H9 (cell line): ENCODE data around the gene CNTFR. TPM values are rescaled to one million over a fixed set of nuclear protein-coding genes. Genes with fewer than 3 reads are reported as not detected.

ENCODE experiments used
- DNase-seq: peaks from one replicate; pipeline ENCODE4 v3.0.0-alpha.2; 2017
- H2AFZ ChIP-seq: one replicate; pipeline ENCODE4 v1.6.1; 2013; ENCODE audit warnings: mild to moderate bottlenecking, low read length, control low read depth, moderate library complexity
- H2AK5ac ChIP-seq: 2 replicates; pipeline ENCODE4 v1.6.1; 2013; ENCODE audit warnings: low read length, control low read depth, mixed read lengths; ENCODE audit not compliant: insufficient read length
- H2BK120ac ChIP-seq: one replicate; pipeline ENCODE4 v1.6.1; 2013; ENCODE audit warnings: low read depth, mild to moderate bottlenecking, low read length, control low read depth, inconsistent platforms; ENCODE audit not compliant: poor library complexity, severe bottlenecking
- H2BK12ac ChIP-seq: 2 replicates; pipeline ENCODE4 v1.6.1; 2013; ENCODE audit warnings: low read length, control low read depth, mixed read lengths, low read depth; ENCODE audit not compliant: insufficient read length
- H2BK15ac ChIP-seq: 2 replicates; pipeline ENCODE4 v1.6.1; 2013; ENCODE audit warnings: low read depth, low read length, control low read depth
- H2BK20ac ChIP-seq: one replicate; pipeline ENCODE4 v1.6.1; 2013; ENCODE audit warnings: low read depth, mild to moderate bottlenecking, low read length, control low read depth, inconsistent platforms; ENCODE audit not compliant: poor library complexity, severe bottlenecking
- H2BK5ac ChIP-seq: 2 replicates; pipeline ENCODE4 v1.6.1; 2013; ENCODE audit warnings: low read length, control low read depth, mixed read lengths; ENCODE audit not compliant: insufficient read length
- H3K14ac ChIP-seq: 2 replicates; pipeline ENCODE4 v1.6.1; 2013; ENCODE audit warnings: low read length, control low read depth; ENCODE audit not compliant: insufficient read depth
- H3K18ac ChIP-seq: 2 replicates; pipeline ENCODE4 v1.6.1; 2013; ENCODE audit warnings: low read depth, mild to moderate bottlenecking, mixed read lengths, low read length, control low read depth; ENCODE audit not compliant: insufficient read length
- H3K23ac ChIP-seq: 2 replicates; pipeline ENCODE4 v1.6.1; 2013; ENCODE audit warnings: low read length, control low read depth, mixed read lengths, low read depth; ENCODE audit not compliant: insufficient read length
- H3K23me2 ChIP-seq: 2 replicates; pipeline ENCODE4 v1.6.1; 2013; ENCODE audit warnings: low read depth, mild to moderate bottlenecking, mixed read lengths, low read length, control low read depth; ENCODE audit not compliant: insufficient read length, poor library complexity, severe bottlenecking
- H3K27ac ChIP-seq: 2 replicates; pipeline ENCODE4 v1.5.1; 2013; ENCODE audit warnings: low read length, control low read depth, mixed read lengths, low read depth; ENCODE audit not compliant: insufficient read length
- H3K27me3 ChIP-seq: 2 replicates; pipeline ENCODE4 v1.6.1; 2013; ENCODE audit warnings: low read length, control low read depth, inconsistent platforms; ENCODE audit not compliant: insufficient read depth
- H3K4ac ChIP-seq: 2 replicates; pipeline ENCODE4 v1.6.1; 2013; ENCODE audit warnings: low read depth, mild to moderate bottlenecking, control low read depth, inconsistent platforms, low read length, moderate library complexity
- H3K4me1 ChIP-seq: 2 replicates; pipeline ENCODE4 v1.6.1; 2013; ENCODE audit warnings: low read length, control low read depth, inconsistent platforms; ENCODE audit not compliant: insufficient read depth
- H3K4me2 ChIP-seq: 2 replicates; pipeline ENCODE4 v1.6.1; 2013; ENCODE audit warnings: low read length, control low read depth, mixed read lengths; ENCODE audit not compliant: insufficient read length, insufficient read depth
- H3K56ac ChIP-seq: 2 replicates; pipeline ENCODE4 v1.6.1; 2013; ENCODE audit warnings: low read depth, mild to moderate bottlenecking, mixed read lengths, low read length, control low read depth; ENCODE audit not compliant: insufficient read length
- H3K79me1 ChIP-seq: 2 replicates; pipeline ENCODE4 v1.6.1; 2013; ENCODE audit warnings: low read depth, mild to moderate bottlenecking, moderate library complexity, low read length, control low read depth, inconsistent platforms; ENCODE audit not compliant: insufficient read depth, poor library complexity, severe bottlenecking
- H3K79me2 ChIP-seq: 2 replicates; pipeline ENCODE4 v1.6.1; 2013; ENCODE audit warnings: low read length, control low read depth, inconsistent platforms; ENCODE audit not compliant: insufficient read depth
- H3K9ac ChIP-seq: 2 replicates; pipeline ENCODE4 v1.6.1; 2013; ENCODE audit warnings: low read length, control low read depth, mixed read lengths; ENCODE audit not compliant: insufficient read length; ENCODE audit errors: extremely low read depth
- H3K9me3 ChIP-seq: one replicate; pipeline ENCODE4 v1.6.1; 2013; ENCODE audit warnings: low read depth, low read length, inconsistent platforms; ENCODE audit not compliant: control insufficient read depth
- H3T11ph ChIP-seq: one replicate; pipeline ENCODE4 v1.6.1; 2013; ENCODE audit warnings: mild to moderate bottlenecking, low read length, control low read depth, inconsistent platforms
- H4K20me1 ChIP-seq: one replicate; pipeline ENCODE4 v1.6.1; 2013; ENCODE audit not compliant: control insufficient read depth, insufficient read length, insufficient read depth
- H4K5ac ChIP-seq: 2 replicates; pipeline ENCODE4 v1.6.1; 2013; ENCODE audit warnings: low read depth, mild to moderate bottlenecking, mixed read lengths, low read length, control low read depth; ENCODE audit not compliant: insufficient read length
- H4K8ac ChIP-seq: replicated peaks from 2 replicates; pipeline ENCODE4 v1.6.1; 2013; ENCODE audit warnings: low read length, control low read depth, mixed read lengths, low read depth; ENCODE audit not compliant: insufficient read length
- H4K91ac ChIP-seq: 2 replicates; pipeline ENCODE4 v1.6.1; 2013; ENCODE audit warnings: low read depth, mild to moderate bottlenecking, moderate library complexity, mixed read lengths, low read length, control low read depth; ENCODE audit not compliant: insufficient read length
- H3K27ac Mint-ChIP-seq, 3 experiments: 2 replicates in 2 of 3; 3 replicates in 1 of 3; pipeline ENCODE4 v1.8.0; 2020 to 2021; ENCODE audit warnings: mixed read lengths in 3 of 3, mild to moderate bottlenecking in 1 of 3, moderate library complexity in 1 of 3
- H3K27me3 Mint-ChIP-seq: 2 replicates; pipeline ENCODE4 v1.8.0; 2021; ENCODE audit warnings: low read depth, mild to moderate bottlenecking, moderate library complexity, mixed read lengths
- H3K36me3 Mint-ChIP-seq, 3 experiments: 2 replicates in 2 of 3; 3 replicates in 1 of 3; pipeline ENCODE4 v1.8.0; 2020 to 2021; ENCODE audit warnings: low read depth in 3 of 3, mixed read lengths in 3 of 3; ENCODE audit not compliant: insufficient read depth in 1 of 3
- H3K4me1 Mint-ChIP-seq, 2 experiments: 2 replicates each; pipeline ENCODE4 v1.8.0; 2020; ENCODE audit warnings: mixed read lengths in 2 of 2
- H3K4me3 Mint-ChIP-seq, 2 experiments: 2 replicates in 1 of 2; 3 replicates in 1 of 2; pipeline ENCODE4 v1.8.0; 2020 to 2021; ENCODE audit warnings: mild to moderate bottlenecking in 2 of 2, mixed read lengths in 2 of 2, moderate library complexity in 1 of 2
- H3K9me3 Mint-ChIP-seq, 2 experiments: 2 replicates in 1 of 2; 3 replicates in 1 of 2; pipeline ENCODE4 v1.8.0; 2020; ENCODE audit warnings: mild to moderate bottlenecking in 2 of 2, mixed read lengths in 2 of 2, moderate library complexity in 1 of 2
- CTCF ChIP-seq: fragments of 200-600 bp; sonication (generic); conservative IDR thresholded peaks from 3 replicates; pipeline ENCODE4 v1.8.0; 2021; ENCODE audit warnings: antibody characterized with exemption, mild to moderate bottlenecking
- WGBS: extraction: QIAGEN DNeasy Blood & Tissue Kit; methylation state at CpG from one replicate; pipeline ENCODE4 v1.1.7; 2013; ENCODE audit warnings: missing lambda C conversion rate, low lambda C conversion rate, mixed read lengths; ENCODE audit not compliant: insufficient read length; ENCODE audit errors: extremely low coverage; 5-methylcytosine and 5-hydroxymethylcytosine counted together
- total RNA-seq: library from RNA; stranded (reverse); gene quantifications from 2 replicates; pipeline ENCODE4 v1.2.1, GENCODE V29; 2021

CNTFR gene
- total RNA-seq, 1 experiment from 2014 or later: 0.55 TPM

DNA sequence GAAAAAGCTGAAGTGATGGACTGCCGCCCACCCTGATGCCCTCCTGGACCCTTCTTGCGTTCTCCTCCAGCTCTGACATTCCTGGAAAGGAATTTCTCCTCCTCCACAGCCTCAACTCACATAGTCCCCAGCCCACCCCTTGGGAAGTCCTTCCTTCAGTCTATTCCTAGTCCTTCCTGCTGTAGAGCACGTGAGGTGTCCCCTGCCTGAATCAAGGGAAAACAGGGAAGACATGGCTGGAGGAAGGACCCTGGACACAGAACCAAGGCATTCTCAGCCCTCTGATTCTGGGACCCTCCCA lies 35.6 kb upstream of the CNTFR start:
- Histone ChIP-seq H2BK12ac (no peak overlapping the region), H2BK15ac (no peak overlapping the region), H3K9me3 (no peaks in the 10 kb centered on the region), H4K8ac (no peak overlapping the region), H3K27ac (no peak overlapping the region), H4K5ac (no peak overlapping the region), H3K56ac (no peak overlapping the region), H4K20me1 (no peaks in the 10 kb centered on the region), H3K14ac (no peak overlapping the region), H2AK5ac (no peak overlapping the region), H3K4me1 (no peaks in the 10 kb centered on the region), H3K27me3 (peaks cover 47% of the 10 kb centered on the region), H3K4me2 (no peak overlapping the region), H3T11ph (no peak overlapping the region), H3K79me2 (no peaks in the 10 kb centered on the region), H2BK5ac (no peak overlapping the region), H3K23me2 (peaks cover 13% of the 10 kb centered on the region), H2BK20ac (no peak overlapping the region), H3K79me1 (no peaks in the 10 kb centered on the region), H3K23ac (no peak overlapping the region), H4K91ac (no peak overlapping the region), H2AFZ (no peak overlapping the region), H2BK120ac (no peak overlapping the region), H3K9ac (no peak overlapping the region), H3K18ac (no peak overlapping the region), H3K4ac (no peak overlapping the region)
- no peak overlapping the region for H3K27ac Mint-ChIP-seq
- WGBS: no CpG with 5 or more reads among the region's 3 CpGs
- no peak for DNase-seq
- H3K27me3 Mint-ChIP-seq: peaks cover 72% of the 10 kb centered on the region
- H3K36me3 Mint-ChIP-seq: no peaks in the 10 kb centered on the region; a peak in 2 of 7 replicates
- H3K9me3 Mint-ChIP-seq: peaks cover 0 to 6% of the 10 kb centered on the region in 2 experiments; a peak in 3 of 5 replicates
- no peak for TF ChIP-seq CTCF
- H3K4me1 Mint-ChIP-seq: peaks cover 13 to 32% of the 10 kb centered on the region in 2 experiments
- H3K4me3 Mint-ChIP-seq: no peak overlapping the region
